Liver (tissue), 9 donors: ENCODE data around the gene KCNJ4. TPM values are rescaled to one million over a fixed set of nuclear protein-coding genes. Genes with fewer than 3 reads are reported as not detected.

Source experiments
- DNase-seq: peaks from one replicate; pipeline ENCODE4 v3.0.0-alpha.2; 2017; ENCODE audit warnings: low spot score
- H3K27ac ChIP-seq, 2 donors: one replicate each; pipeline ENCODE4 v1.7.0; 2013; ENCODE audit warnings: inconsistent platforms in 2 of 2, low read length in 2 of 2, control low read depth in 1 of 2, low read depth in 1 of 2, mild to moderate bottlenecking in 1 of 2
- H3K27me3 ChIP-seq, 4 donors: one replicate each; pipeline versions ENCODE4 v1.6.1 to v1.7.0; 2013; ENCODE audit warnings: low read length in 3 of 4, inconsistent platforms in 1 of 4, mild to moderate bottlenecking in 1 of 4, moderate library complexity in 1 of 4; ENCODE audit not compliant: control insufficient read depth in 4 of 4, insufficient read depth in 4 of 4
- H3K36me3 ChIP-seq, 4 donors: one replicate each; pipeline versions ENCODE4 v1.6.1 to v1.7.0; 2013; ENCODE audit warnings: low read length in 3 of 4, mild to moderate bottlenecking in 3 of 4, low read depth in 1 of 4, moderate library complexity in 1 of 4; ENCODE audit not compliant: control insufficient read depth in 4 of 4, insufficient read depth in 3 of 4
- H3K4me1 ChIP-seq, 4 donors: one replicate each; pipeline versions ENCODE4 v1.6.1 to v1.7.0; 2013; ENCODE audit warnings: low read length in 3 of 4, mild to moderate bottlenecking in 3 of 4, moderate library complexity in 1 of 4; ENCODE audit not compliant: control insufficient read depth in 4 of 4, insufficient read depth in 4 of 4
- H3K4me3 ChIP-seq, 3 donors: one replicate each; pipeline versions ENCODE4 v1.6.1 to v1.7.0; 2013; ENCODE audit warnings: low read length in 3 of 3, control low read depth in 1 of 3, low read depth in 1 of 3, mild to moderate bottlenecking in 1 of 3
- H3K9ac ChIP-seq, 2 donors: one replicate each; pipeline ENCODE4 v1.7.0; 2013; ENCODE audit warnings: low read length in 2 of 2, mild to moderate bottlenecking in 2 of 2, moderate library complexity in 2 of 2, control low read depth in 1 of 2, low read depth in 1 of 2
- H3K9me3 ChIP-seq, 4 donors: one replicate each; pipeline versions ENCODE4 v1.6.1 to v1.7.0; 2013; ENCODE audit warnings: low read length in 3 of 4; ENCODE audit not compliant: control insufficient read depth in 4 of 4
- EGR1 ChIP-seq, 2 donors: IDR thresholded peaks; 2 replicates each; pipeline ENCODE4 v1.6.1; 2016 to 2018; ENCODE audit warnings: antibody characterized with exemption in 2 of 2, low read depth in 2 of 2
- FOXA1 ChIP-seq: IDR thresholded peaks from 2 replicates; pipeline ENCODE4 v1.6.1; 2016; ENCODE audit warnings: antibody characterized with exemption
- FOXA2 ChIP-seq: IDR thresholded peaks from 2 replicates; pipeline ENCODE4 v1.6.1; 2016; ENCODE audit warnings: antibody characterized with exemption
- GABPA ChIP-seq, 2 donors: IDR thresholded peaks in 1 of 2; conservative IDR thresholded peaks in 1 of 2; 2 replicates each; pipeline ENCODE4 v1.6.1; 2016; ENCODE audit warnings: antibody characterized with exemption in 2 of 2, mild to moderate bottlenecking in 1 of 2, moderate library complexity in 1 of 2
- HNF4A ChIP-seq, 2 donors: conservative IDR thresholded peaks; 2 replicates each; pipeline ENCODE4 v1.6.1; 2016; ENCODE audit warnings: antibody characterized with exemption in 2 of 2, mild to moderate bottlenecking in 2 of 2
- HNF4G ChIP-seq: IDR thresholded peaks from 2 replicates; pipeline ENCODE4 v1.6.1; 2016; ENCODE audit warnings: antibody characterized with exemption
- JUND ChIP-seq, 2 donors: IDR thresholded peaks; 2 replicates each; pipeline ENCODE4 v1.6.1; 2016; ENCODE audit warnings: antibody characterized with exemption in 2 of 2
- NR2F2 ChIP-seq: IDR thresholded peaks from 2 replicates; pipeline ENCODE4 v1.6.1; 2016; ENCODE audit warnings: antibody characterized with exemption
- RAD21 ChIP-seq, 2 donors: IDR thresholded peaks; 2 replicates each; pipeline ENCODE4 v1.6.1; 2016; ENCODE audit warnings: antibody characterized with exemption in 2 of 2, mild to moderate bottlenecking in 2 of 2
- REST ChIP-seq: IDR thresholded peaks from 2 replicates; pipeline ENCODE4 v1.6.1; 2016; ENCODE audit warnings: antibody characterized with exemption, mild to moderate bottlenecking
- RXRA ChIP-seq, 2 donors: IDR thresholded peaks; 2 replicates each; pipeline ENCODE4 v1.6.1; 2017 to 2018; ENCODE audit warnings: antibody characterized with exemption in 2 of 2, mild to moderate bottlenecking in 1 of 2
- SP1 ChIP-seq: IDR thresholded peaks from 2 replicates; pipeline ENCODE4 v1.6.1; 2018; ENCODE audit warnings: antibody characterized with exemption, mild to moderate bottlenecking
- TAF1 ChIP-seq: conservative IDR thresholded peaks from 2 replicates; pipeline ENCODE4 v1.6.1; 2016; ENCODE audit warnings: antibody characterized with exemption, mild to moderate bottlenecking
- YY1 ChIP-seq: IDR thresholded peaks from 2 replicates; pipeline ENCODE4 v1.6.1; 2016; ENCODE audit warnings: antibody characterized with exemption, mild to moderate bottlenecking
- WGBS: extraction: QIAGEN DNeasy Blood & Tissue Kit; methylation state at CpG from one replicate; pipeline ENCODE4 v1.1.7; 2013; 5-methylcytosine and 5-hydroxymethylcytosine counted together
- polyA plus RNA-seq, 2 donors: library from polyadenylated mRNA; stranded (reverse) in 1 of 2; unstranded in 1 of 2; fragments of 200-250 nt in 1 of 2; fragments of >200 nt in 1 of 2; fragmentation: Nextera tagmentation in 1 of 2; extraction: Ambion mirVana in 1 of 2; gene quantifications; one replicate each; pipeline versions ENCODE4 v1.2.1 to v1.2.3, GENCODE V29; 2013 to 2015
- total RNA-seq, 2 donors: library from RNA; depleted of rRNA; stranded (reverse); fragments of >200 nt; gene quantifications; one replicate each; pipeline ENCODE4 v1.2.3, GENCODE V29; 2014
- TF ChIP-seq, protein P1 (sequence below): IDR thresholded peaks from 2 replicates; pipeline ENCODE4 v1.6.1; 2016; ENCODE audit warnings: antibody characterized with exemption
- TF ChIP-seq, protein P2 (sequence below): IDR thresholded peaks from 2 replicates; pipeline ENCODE4 v1.6.1; 2016; ENCODE audit warnings: antibody characterized with exemption
- TF ChIP-seq, protein P3 (sequence below): IDR thresholded peaks from 2 replicates; pipeline ENCODE4 v1.6.1; 2016; ENCODE audit warnings: antibody characterized with exemption
- TF ChIP-seq, protein P4 (sequence below): fragments of 150-350 bp; IDR thresholded peaks from 2 replicates; pipeline ENCODE4 v1.5.1; 2017; ENCODE audit warnings: improper control_type of control experiment, low read depth, low read length; ENCODE audit not compliant: missing input control
- donor health status: healthy.
- donor health status: healthy.
- donor health status: healthy.
- donor health status: healthy.
- donor health status: healthy.

The KCNJ4 gene
- total and polyA plus RNA-seq, 4 donors: 0.05 TPM; not detected in 3

DNA sequence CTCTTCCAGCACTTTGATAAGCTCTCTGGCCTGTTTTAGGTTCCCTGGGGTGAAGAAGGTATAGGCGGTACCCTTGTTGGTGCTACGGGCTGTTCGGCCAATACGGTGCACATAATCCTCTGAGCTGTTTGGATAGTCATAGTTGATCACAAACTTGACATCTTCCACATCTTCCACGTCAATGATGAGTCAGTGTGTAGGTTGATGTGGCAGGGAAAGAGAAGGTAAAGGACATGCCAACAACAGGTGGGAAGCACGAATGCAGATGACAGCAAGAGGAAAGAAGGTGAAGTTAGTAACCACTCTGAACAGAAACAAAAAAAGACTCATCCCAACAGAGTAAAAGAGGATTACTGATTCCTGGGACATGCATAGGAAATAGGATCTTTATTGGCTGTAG, 32.9 kb upstream of the KCNJ4 start:
- DNase-seq: no peak
- H3K9ac ChIP-seq: no peak overlapping the region
- H3K27me3 ChIP-seq: no peaks in the 10 kb centered on the region
- no peak overlapping the region for H3K27ac ChIP-seq
- no peak for TF ChIP-seq HNF4A (conservative IDR thresholded peaks at IDR 0.05)
- TF ChIP-seq, protein P1, sequence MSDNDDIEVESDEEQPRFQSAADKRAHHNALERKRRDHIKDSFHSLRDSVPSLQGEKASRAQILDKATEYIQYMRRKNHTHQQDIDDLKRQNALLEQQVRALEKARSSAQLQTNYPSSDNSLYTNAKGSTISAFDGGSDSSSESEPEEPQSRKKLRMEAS: no peak
- TF ChIP-seq, protein P2, sequence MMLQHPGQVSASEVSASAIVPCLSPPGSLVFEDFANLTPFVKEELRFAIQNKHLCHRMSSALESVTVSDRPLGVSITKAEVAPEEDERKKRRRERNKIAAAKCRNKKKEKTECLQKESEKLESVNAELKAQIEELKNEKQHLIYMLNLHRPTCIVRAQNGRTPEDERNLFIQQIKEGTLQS: no peak
- TF ChIP-seq FOXA2: no peak
- TF ChIP-seq, protein P3, sequence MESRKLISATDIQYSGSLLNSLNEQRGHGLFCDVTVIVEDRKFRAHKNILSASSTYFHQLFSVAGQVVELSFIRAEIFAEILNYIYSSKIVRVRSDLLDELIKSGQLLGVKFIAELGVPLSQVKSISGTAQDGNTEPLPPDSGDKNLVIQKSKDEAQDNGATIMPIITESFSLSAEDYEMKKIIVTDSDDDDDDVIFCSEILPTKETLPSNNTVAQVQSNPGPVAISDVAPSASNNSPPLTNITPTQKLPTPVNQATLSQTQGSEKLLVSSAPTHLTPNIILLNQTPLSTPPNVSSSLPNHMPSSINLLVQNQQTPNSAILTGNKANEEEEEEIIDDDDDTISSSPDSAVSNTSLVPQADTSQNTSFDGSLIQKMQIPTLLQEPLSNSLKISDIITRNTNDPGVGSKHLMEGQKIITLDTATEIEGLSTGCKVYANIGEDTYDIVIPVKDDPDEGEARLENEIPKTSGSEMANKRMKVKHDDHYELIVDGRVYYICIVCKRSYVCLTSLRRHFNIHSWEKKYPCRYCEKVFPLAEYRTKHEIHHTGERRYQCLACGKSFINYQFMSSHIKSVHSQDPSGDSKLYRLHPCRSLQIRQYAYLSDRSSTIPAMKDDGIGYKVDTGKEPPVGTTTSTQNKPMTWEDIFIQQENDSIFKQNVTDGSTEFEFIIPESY: no peak
- TF ChIP-seq TAF1: no peak
- TF ChIP-seq RAD21 (IDR thresholded peaks at IDR 0.05): no peak
- TF ChIP-seq NR2F2: no peak
- TF ChIP-seq HNF4G: no peak
- TF ChIP-seq YY1: no peak
- TF ChIP-seq RXRA (IDR thresholded peaks at IDR 0.05): no peak
- no peak for TF ChIP-seq SP1
- TF ChIP-seq JUND (IDR thresholded peaks at IDR 0.05): no peak
- TF ChIP-seq FOXA1: no peak
- no peak for TF ChIP-seq GABPA (IDR thresholded peaks at IDR 0.05 in 1 of 2, conservative IDR thresholded peaks at IDR 0.05 in 1 of 2)
- no peak for TF ChIP-seq REST
- TF ChIP-seq, protein P4, sequence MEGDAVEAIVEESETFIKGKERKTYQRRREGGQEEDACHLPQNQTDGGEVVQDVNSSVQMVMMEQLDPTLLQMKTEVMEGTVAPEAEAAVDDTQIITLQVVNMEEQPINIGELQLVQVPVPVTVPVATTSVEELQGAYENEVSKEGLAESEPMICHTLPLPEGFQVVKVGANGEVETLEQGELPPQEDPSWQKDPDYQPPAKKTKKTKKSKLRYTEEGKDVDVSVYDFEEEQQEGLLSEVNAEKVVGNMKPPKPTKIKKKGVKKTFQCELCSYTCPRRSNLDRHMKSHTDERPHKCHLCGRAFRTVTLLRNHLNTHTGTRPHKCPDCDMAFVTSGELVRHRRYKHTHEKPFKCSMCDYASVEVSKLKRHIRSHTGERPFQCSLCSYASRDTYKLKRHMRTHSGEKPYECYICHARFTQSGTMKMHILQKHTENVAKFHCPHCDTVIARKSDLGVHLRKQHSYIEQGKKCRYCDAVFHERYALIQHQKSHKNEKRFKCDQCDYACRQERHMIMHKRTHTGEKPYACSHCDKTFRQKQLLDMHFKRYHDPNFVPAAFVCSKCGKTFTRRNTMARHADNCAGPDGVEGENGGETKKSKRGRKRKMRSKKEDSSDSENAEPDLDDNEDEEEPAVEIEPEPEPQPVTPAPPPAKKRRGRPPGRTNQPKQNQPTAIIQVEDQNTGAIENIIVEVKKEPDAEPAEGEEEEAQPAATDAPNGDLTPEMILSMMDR: no peak
- TF ChIP-seq EGR1 (IDR thresholded peaks at IDR 0.05; ENCODE audit: low read depth in 2 of 2): no peak
- no peak overlapping the region for H3K4me3 ChIP-seq
- H3K4me1 ChIP-seq: peaks cover 2 to 5% (median 2%) of the 10 kb centered on the region in 4 donors
- H3K9me3 ChIP-seq: no peaks in the 10 kb centered on the region
- H3K36me3 ChIP-seq: peaks cover 30 to 78% (median 73%) of the 10 kb centered on the region in 4 donors
- WGBS: 94% methylated on average over 6 of the region's 6 CpGs
